ENCODE data around the gene KCNN3.

Gene KCNN3

GRCh38 chr1:154720328-154721297 is 149.5 kb downstream of the KCNN3 start:
- no peak for TF ChIP-seq CTCF (conservative IDR thresholded peaks at IDR 0.05; ENCODE audit: control insufficient read depth, insufficient read depth, low read depth, low read length)
- no peak overlapping the region for H3K4me3 ChIP-seq (ENCODE audit: control insufficient read depth, low read depth, low read length)
- DNase-seq (ENCODE audit: low read depth): no peak

- TF ChIP-seq CTCF (conservative IDR thresholded peaks at IDR 0.05; ENCODE audit: control insufficient read depth, insufficient read depth, low read depth, low read length): no peak
- no peak for DNase-seq (ENCODE audit: low read depth)
- H3K4me3 ChIP-seq (ENCODE audit: control insufficient read depth, low read depth, low read length): no peak overlapping the region
These were observed 150.3 kb downstream of the KCNN3 start for GRCh38 chr1:154719586-154720327.

GRCh38 chr1:154718566-154718965 is 151.5 kb downstream of the KCNN3 start:
- no peak for DNase-seq (ENCODE audit: low read depth)
- H3K4me3 ChIP-seq (ENCODE audit: control insufficient read depth, low read depth, low read length): no peak overlapping the region
- no peak for TF ChIP-seq CTCF (conservative IDR thresholded peaks at IDR 0.05; ENCODE audit: control insufficient read depth, insufficient read depth, low read depth, low read length)

GRCh38 chr1:154717528-154717924 is 152.6 kb downstream of the KCNN3 start:
- TF ChIP-seq CTCF (conservative IDR thresholded peaks at IDR 0.05; ENCODE audit: control insufficient read depth, insufficient read depth, low read depth, low read length): no peak
- H3K4me3 ChIP-seq (ENCODE audit: control insufficient read depth, low read depth, low read length): no peak overlapping the region
- DNase-seq (ENCODE audit: low read depth): no peak

- no peak overlapping the region for H3K4me3 ChIP-seq (ENCODE audit: control insufficient read depth, low read depth, low read length)
- no peak for DNase-seq (ENCODE audit: low read depth)
- no peak for TF ChIP-seq CTCF (conservative IDR thresholded peaks at IDR 0.05; ENCODE audit: control insufficient read depth, insufficient read depth, low read depth, low read length)
These were observed 153.2 kb downstream of the KCNN3 start for GRCh38 chr1:154716614-154717527.

- no peak for TF ChIP-seq CTCF (conservative IDR thresholded peaks at IDR 0.05; ENCODE audit: control insufficient read depth, insufficient read depth, low read depth, low read length)
- no peak overlapping the region for H3K4me3 ChIP-seq (ENCODE audit: control insufficient read depth, low read depth, low read length)
- DNase-seq (ENCODE audit: low read depth): peak; percentile 28
These were observed 154.1 kb downstream of the KCNN3 start for GRCh38 chr1:154716011-154716410.
